KMS-11 (cell line): ENCODE results near the gene HOXC6.

Experiments
- H2AFZ ChIP-seq: fragments of 200-600 bp; sonication (generic); 2 replicates; pipeline ENCODE4 v1.6.1; 2016; ENCODE audit warnings: antibody characterized with exemption, mixed run types, low read depth
- H3K27ac ChIP-seq: fragments of 200-600 bp; sonication (generic); 2 replicates; pipeline ENCODE4 v1.6.1; 2016; ENCODE audit warnings: mild to moderate bottlenecking, mixed run types
- H3K27me3 ChIP-seq: fragments of 200-600 bp; sonication (generic); 2 replicates; pipeline ENCODE4 v1.6.1; 2017; ENCODE audit warnings: mild to moderate bottlenecking, low read depth, mixed run types, moderate library complexity; ENCODE audit not compliant: insufficient read depth
- H3K36me3 ChIP-seq: fragments of 200-600 bp; sonication (generic); 2 replicates; pipeline ENCODE4 v1.6.1; 2017; ENCODE audit warnings: mild to moderate bottlenecking, mixed run types; ENCODE audit not compliant: insufficient read depth
- H3K4me1 ChIP-seq: fragments of 200-600 bp; sonication (generic); 2 replicates; pipeline ENCODE4 v1.6.1; 2016; ENCODE audit warnings: mild to moderate bottlenecking, low read depth, mixed run types; ENCODE audit not compliant: poor library complexity, severe bottlenecking
- H3K4me2 ChIP-seq: fragments of 200-600 bp; sonication (generic); 2 replicates; pipeline ENCODE4 v1.7.0; 2016; ENCODE audit warnings: mild to moderate bottlenecking, mixed run types
- H3K4me3 ChIP-seq: fragments of 200-600 bp; sonication (generic); IDR thresholded peaks from 2 replicates; pipeline ENCODE4 v1.6.1; 2017; ENCODE audit warnings: low read depth, low read length, mixed read lengths; ENCODE audit not compliant: insufficient read depth
- H3K79me2 ChIP-seq: fragments of 200-600 bp; sonication (generic); 2 replicates; pipeline ENCODE4 v1.6.1; 2016; ENCODE audit warnings: low read depth, mixed run types; ENCODE audit not compliant: insufficient read depth
- H3K9ac ChIP-seq: fragments of 200-600 bp; sonication (generic); 2 replicates; pipeline ENCODE4 v1.6.1; 2016; ENCODE audit warnings: mild to moderate bottlenecking, mixed run types
- H4K20me1 ChIP-seq: fragments of 200-600 bp; sonication (generic); 2 replicates; pipeline ENCODE4 v1.6.1; 2016; ENCODE audit warnings: mild to moderate bottlenecking, mixed run types; ENCODE audit not compliant: insufficient read depth
- CTCF ChIP-seq: fragments of 200-600 bp; sonication (generic); conservative IDR thresholded peaks from 2 replicates; pipeline ENCODE4 v1.6.1; 2017; ENCODE audit warnings: low read depth, mild to moderate bottlenecking, antibody characterized with exemption, low read length, moderate library complexity, mixed read lengths

Gene HOXC6

GRCh38 chr12:54000116-54001114 is 27.8 kb upstream of the HOXC6 start, which contains the start of gene HOXC9:
Gene HOXC9 (plus strand): TSS chr12:54000161. CDS start chr12:54000189, 28 bp downstream.
- Histone ChIP-seq H3K9ac (peak within 1 kb of the TSS; percentile 8; the same call in 1 of the 2 replicates), H3K4me3 (no peak within 1 kb of the TSS), H4K20me1 (no peaks in the 10 kb centered on the region), H3K4me1 (peaks cover 18% of the 10 kb centered on the region), H3K36me3 (no peaks in the 10 kb centered on the region), H3K27ac (no peak within 1 kb of the TSS), H3K4me2 (peak within 1 kb of the TSS; percentile 61), H3K27me3 (peaks cover 99% of the 10 kb centered on the region), H3K79me2 (no peaks in the 10 kb centered on the region), H2AFZ (peak within 1 kb of the TSS; percentile 80)
- TF ChIP-seq CTCF, result no peak

- no peak overlapping the region for H3K9ac ChIP-seq
- H3K4me2 ChIP-seq, result no peak overlapping the region
Observed at GRCh38 chr12:54001283-54002187, 26.7 kb upstream of the HOXC6 start.

GRCh38 chr12:54002278-54002914 is 25.8 kb upstream of the HOXC6 start:
- Histone ChIP-seq H3K4me1 (peaks cover 19% of the 10 kb centered on the region), H3K4me2 (no peak overlapping the region), H4K20me1 (no peaks in the 10 kb centered on the region), H3K27me3 (peaks cover 99% of the 10 kb centered on the region), H3K27ac (no peak overlapping the region), H3K79me2 (no peaks in the 10 kb centered on the region), H3K36me3 (no peaks in the 10 kb centered on the region), H2AFZ (no peak overlapping the region), H3K4me3 (no peak overlapping the region), H3K9ac (no peak overlapping the region)
- TF ChIP-seq CTCF, result no peak

More at GRCh38 chr12:54001283-54002187, 26.7 kb upstream of the HOXC6 start:
- no peaks in the 10 kb centered on the region for H3K36me3 ChIP-seq
- TF ChIP-seq CTCF, result no peak
- peaks cover 18% of the 10 kb centered on the region for H3K4me1 ChIP-seq
- peaks cover 99% of the 10 kb centered on the region for H3K27me3 ChIP-seq
- no peak overlapping the region for H2AFZ ChIP-seq
- no peaks in the 10 kb centered on the region for H3K79me2 ChIP-seq
- H3K4me3 ChIP-seq, result no peak overlapping the region
- H4K20me1 ChIP-seq, result no peaks in the 10 kb centered on the region
- no peak overlapping the region for H3K27ac ChIP-seq

GRCh38 chr12:54002915-54003389 is 25.3 kb upstream of the HOXC6 start:
- Histone ChIP-seq H3K36me3 (no peaks in the 10 kb centered on the region), H3K4me1 (peaks cover 19% of the 10 kb centered on the region), H3K4me2 (no peak overlapping the region), H3K4me3 (no peak overlapping the region), H3K27me3 (peaks cover 99% of the 10 kb centered on the region), H3K79me2 (no peaks in the 10 kb centered on the region), H4K20me1 (no peaks in the 10 kb centered on the region), H3K27ac (no peak overlapping the region), H2AFZ (no peak overlapping the region), H3K9ac (no peak overlapping the region)
- no peak for TF ChIP-seq CTCF
